Ovary (tissue), 9 donors: ENCODE results near the gene GREB1L. TPM values are rescaled to one million over a fixed set of nuclear protein-coding genes. Genes with fewer than 3 reads are reported as not detected.
"Not testable (repeated sequence)": the region's sequence is repeated elsewhere in the genome, so short reads cannot be mapped to it uniquely, and the experiment has no call there.

Experiments used
- DNase-seq, 5 donors: peaks; one replicate each; pipeline ENCODE4 v3.0.0-alpha.2; 2019 to 2020
- H3K27ac ChIP-seq, 2 donors: fragments of 200-600 bp; one replicate each; pipeline versions ENCODE4 v1.5.1 to v1.8.0; 2019 to 2022
- H3K27me3 ChIP-seq: fragments of 200-600 bp; one replicate; pipeline ENCODE4 v1.8.0; 2022
- H3K36me3 ChIP-seq: fragments of 200-600 bp; sonication (generic); one replicate; pipeline ENCODE4 v1.5.1; 2019
- H3K4me1 ChIP-seq: one replicate; pipeline ENCODE4 v1.8.1; 2013; ENCODE audit warnings: mild to moderate bottlenecking, moderate library complexity; ENCODE audit not compliant: insufficient read depth
- H3K4me3 ChIP-seq: fragments of 200-600 bp; sonication (generic); one replicate; pipeline ENCODE4 v1.5.1; 2017
- H3K9me3 ChIP-seq, 2 donors: fragments of 200-600 bp in 1 of 2; sonication (generic) in 1 of 2; one replicate each; pipeline versions ENCODE4 v1.5.1 to v1.8.1; 2013 to 2019; ENCODE audit warnings: mild to moderate bottlenecking in 1 of 2, moderate library complexity in 1 of 2
- EP300 ChIP-seq: sonication (generic); formaldehyde crosslinking; IDR thresholded peaks from one replicate; pipeline ENCODE4 v1.6.1; 2017; ENCODE audit warnings: antibody characterized with exemption
- POLR2A ChIP-seq: fragments of 450-650 bp; IDR thresholded peaks from one replicate; pipeline ENCODE4 v1.6.1; 2017; ENCODE audit warnings: antibody characterized with exemption, mild to moderate bottlenecking, moderate library complexity
- WGBS, 3 donors: extraction: QIAGEN DNeasy Blood & Tissue Kit in 1 of 3; methylation state at CpG; one replicate each; pipeline versions ENCODE4 v1.1.5 to v1.1.7; 2013 to 2017; 5-methylcytosine and 5-hydroxymethylcytosine counted together
- intact Hi-C, 4 donors: fragments of 100-400 bp; cut with DNase I; formaldehyde crosslinking; loops; one replicate each; pipeline versions ENCODE4 v1.11.0 to v1.15.1; 2022 to 2023
- polyA plus RNA-seq, 2 donors: library from polyadenylated mRNA; stranded (reverse); fragments of 200-250 nt in 1 of 2; fragments of 350-450 nt in 1 of 2; fragmentation: Illumina TruSeq in 1 of 2; extraction: RNeasy Lipid Tissue Mini Kit (QIAGEN cat#74804) in 1 of 2; gene quantifications; one replicate each; pipeline ENCODE4 v1.2.3, GENCODE V29; 2013 to 2014
- total RNA-seq, 7 donors: library from RNA; depleted of rRNA in 2 of 7; stranded (reverse); fragments of >200 nt in 2 of 7; fragmentation: NEBNext Ultra II Directional in 3 of 7; extraction: Animal tissue kit (Norgen Biotek cat#: 25700) in 3 of 7; gene quantifications; one replicate each; pipeline versions ENCODE4 v1.1.0 to v1.2.4, GENCODE V29; 2016 to 2023
- TF ChIP-seq, protein P1 (sequence below), 3 donors: fragments of 450-650 bp in 2 of 3; fragments of 200-600 bp in 1 of 3; IDR thresholded peaks; one replicate each; pipeline versions ENCODE4 v1.5.1 to v1.8.0; 2016 to 2022; ENCODE audit warnings: antibody characterized with exemption in 3 of 3, mild to moderate bottlenecking in 1 of 3
- donor health status: DM: no; HTN: no; CAD: no; lungs with moderate emphysema.
- donor health status: DM: no; HTN: no; CAD: no.
- donor health status: Bipolar disorder and iron deficiency.
- donor health status: DM: yes; HTN: yes; CAD: no.
- donor health status: DM: no; HTN: no; CAD: no.
- donor health status: DM: yes; HTN: yes; CAD: no.

Gene GREB1L
- total and polyA plus RNA-seq, 9 donors: 2.4 to 22.8 (median 10.4) TPM

GRCh38 chr18:21303895-21304294 lies 61.9 kb downstream of the GREB1L start:
- H3K27me3 ChIP-seq: no peaks in the 10 kb centered on the region
- WGBS, 3 donors: 90 to 97% (median 94%) methylated on average over 2 of the region's 2 CpGs
- TF ChIP-seq POLR2A (no peak), EP300 (no peak)
- TF ChIP-seq, protein P1, sequence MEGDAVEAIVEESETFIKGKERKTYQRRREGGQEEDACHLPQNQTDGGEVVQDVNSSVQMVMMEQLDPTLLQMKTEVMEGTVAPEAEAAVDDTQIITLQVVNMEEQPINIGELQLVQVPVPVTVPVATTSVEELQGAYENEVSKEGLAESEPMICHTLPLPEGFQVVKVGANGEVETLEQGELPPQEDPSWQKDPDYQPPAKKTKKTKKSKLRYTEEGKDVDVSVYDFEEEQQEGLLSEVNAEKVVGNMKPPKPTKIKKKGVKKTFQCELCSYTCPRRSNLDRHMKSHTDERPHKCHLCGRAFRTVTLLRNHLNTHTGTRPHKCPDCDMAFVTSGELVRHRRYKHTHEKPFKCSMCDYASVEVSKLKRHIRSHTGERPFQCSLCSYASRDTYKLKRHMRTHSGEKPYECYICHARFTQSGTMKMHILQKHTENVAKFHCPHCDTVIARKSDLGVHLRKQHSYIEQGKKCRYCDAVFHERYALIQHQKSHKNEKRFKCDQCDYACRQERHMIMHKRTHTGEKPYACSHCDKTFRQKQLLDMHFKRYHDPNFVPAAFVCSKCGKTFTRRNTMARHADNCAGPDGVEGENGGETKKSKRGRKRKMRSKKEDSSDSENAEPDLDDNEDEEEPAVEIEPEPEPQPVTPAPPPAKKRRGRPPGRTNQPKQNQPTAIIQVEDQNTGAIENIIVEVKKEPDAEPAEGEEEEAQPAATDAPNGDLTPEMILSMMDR (IDR thresholded peaks at IDR 0.05): no peak
- no peaks in the 10 kb centered on the region for H3K36me3 ChIP-seq
- H3K4me1 ChIP-seq: peaks cover 3% of the 10 kb centered on the region
- H3K4me3 ChIP-seq: no peak overlapping the region
- intact Hi-C loops: no loop called here
- H3K27ac ChIP-seq: no peak overlapping the region
- no peaks in the 10 kb centered on the region for H3K9me3 ChIP-seq
- no peak for DNase-seq

DNA sequence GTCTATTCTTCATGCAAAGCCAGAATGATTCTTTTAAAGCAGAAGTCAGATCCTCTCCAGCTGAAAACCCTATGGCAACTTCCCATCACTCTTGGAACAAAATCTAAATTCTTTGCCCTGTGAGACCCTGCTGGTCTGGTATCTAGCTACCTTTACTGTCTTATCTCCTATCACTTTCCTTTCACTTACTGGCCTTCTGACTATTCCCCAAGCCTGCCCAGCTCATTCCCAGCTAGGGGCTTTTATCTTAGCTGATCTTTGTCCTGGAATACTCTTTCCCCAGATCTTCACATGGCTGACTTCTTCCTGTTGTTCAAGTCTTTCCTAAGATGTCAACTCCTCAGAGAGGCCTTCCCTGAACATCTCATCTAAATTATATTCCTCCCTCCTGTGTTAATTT lies 63.6 kb downstream of the GREB1L start:
- DNase-seq: no peak
- Histone ChIP-seq H3K36me3 (no peaks in the 10 kb centered on the region), H3K27me3 (no peaks in the 10 kb centered on the region), H3K27ac (no peak overlapping the region), H3K9me3 (no peaks in the 10 kb centered on the region), H3K4me1 (peaks cover 3% of the 10 kb centered on the region), H3K4me3 (no peak overlapping the region)
- intact Hi-C loops: no loop called here
- TF ChIP-seq POLR2A (no peak), EP300 (no peak)
- TF ChIP-seq, protein P1 (IDR thresholded peaks at IDR 0.05): no peak

GRCh38 chr18:21306368-21306767 lies 64.3 kb downstream of the GREB1L start:
- no peaks in the 10 kb centered on the region for H3K9me3 ChIP-seq
- no peak overlapping the region for H3K4me3 ChIP-seq
- intact Hi-C loops: no loop called here
- H3K27me3 ChIP-seq: no peaks in the 10 kb centered on the region
- DNase-seq: no peak
- no peaks in the 10 kb centered on the region for H3K4me1 ChIP-seq
- TF ChIP-seq EP300: no peak
- TF ChIP-seq, protein P1 (IDR thresholded peaks at IDR 0.05): no peak
- no peak for TF ChIP-seq POLR2A
- WGBS, 3 donors: 8% methylated on average over 2 of the region's 2 CpGs
- no peak overlapping the region for H3K27ac ChIP-seq
- no peaks in the 10 kb centered on the region for H3K36me3 ChIP-seq

- TF ChIP-seq, protein P1 (IDR thresholded peaks at IDR 0.05): no peak
- TF ChIP-seq POLR2A (no peak), EP300 (no peak)
- no peak overlapping the region for H3K4me3 ChIP-seq
- no peak for DNase-seq
- H3K4me1 ChIP-seq: no peaks in the 10 kb centered on the region
- WGBS, 3 donors: 68 to 70% (median 69%) methylated on average over 7 of the region's 7 CpGs
- no peak overlapping the region for H3K27ac ChIP-seq
- no peaks in the 10 kb centered on the region for H3K9me3 ChIP-seq
- no peaks in the 10 kb centered on the region for H3K27me3 ChIP-seq
- H3K36me3 ChIP-seq: no peaks in the 10 kb centered on the region
- intact Hi-C loops: no loop called here
These were observed 65.5 kb downstream of the GREB1L start for GRCh38 chr18:21307578-21307977.

GRCh38 chr18:21309248-21309647 lies 67.2 kb downstream of the GREB1L start:
- intact Hi-C loops: no loop called here
- TF ChIP-seq POLR2A: no peak
- TF ChIP-seq, protein P1 (IDR thresholded peaks at IDR 0.05): no peak
- no peak for TF ChIP-seq EP300
- Histone ChIP-seq H3K36me3 (no peaks in the 10 kb centered on the region), H3K4me1 (no peaks in the 10 kb centered on the region), H3K9me3 (no peaks in the 10 kb centered on the region), H3K27ac (no peak overlapping the region), H3K27me3 (no peaks in the 10 kb centered on the region), H3K4me3 (no peak overlapping the region)
- no peak for DNase-seq
- WGBS, 3 donors: 72 to 86% (median 83%) methylated on average over 5 of the region's 5 CpGs

GRCh38 chr18:21311980-21312379 lies 69.9 kb downstream of the GREB1L start:
- not testable (repeated sequence) for H3K4me3 ChIP-seq, H3K27ac ChIP-seq, H3K4me1 ChIP-seq, H3K27me3 ChIP-seq, H3K36me3 ChIP-seq, DNase-seq, H3K9me3 ChIP-seq
- intact Hi-C loops: loop anchor here in 1 of 4 donors (10.0 kb wide), 1 partner anchor 47 kb away; no protein-coding TSS in a partner anchor
- WGBS, 3 donors: 84 to 92% (median 91%) methylated on average over 3 of the region's 3 CpGs
